Hematopoietic multipotent progenitor cell treated with erythropoietin and hydrocortisone succinate and interleukin-3 and kit ligand, for 8 days (in vitro differentiated cells): ENCODE measurements around the gene DHFR.
"Not testable (repeated sequence)": the region's sequence is repeated elsewhere in the genome, so short reads cannot be mapped to it uniquely, and the experiment has no call there.

Source experiments
- DNase-seq: peaks from one replicate; pipeline ENCODE4 v3.0.0-alpha.2; 2015

Gene DHFR

GRCh38 chr5:80654391-80655230, at the start of gene DHFR, which contains the start of gene MSH3:
TSS of gene DHFR (minus strand) at chr5:80654983. CDS start at chr5:80654489, 494 bp downstream.
TSS of gene MSH3 (plus strand) at chr5:80654652. CDS start at chr5:80654728, 76 bp downstream.
- peak; percentile 96 for DNase-seq

GRCh38 chr5:80704221-80704620, 49.4 kb upstream of the DHFR start:
- DNase-seq, result no peak

- DNase-seq, result no peak
Measured at GRCh38 chr5:80703747-80704146, 49.0 kb upstream of the DHFR start.

GRCh38 chr5:80703291-80703690, 48.5 kb upstream of the DHFR start:
- no peak for DNase-seq

- DNase-seq, result no peak
Measured at GRCh38 chr5:80701597-80701996, 46.8 kb upstream of the DHFR start.

- no peak for DNase-seq
Measured at GRCh38 chr5:80698369-80698768, 43.6 kb upstream of the DHFR start.

- DNase-seq, result no peak
Measured at GRCh38 chr5:80697100-80697499, 42.3 kb upstream of the DHFR start.

GRCh38 chr5:80696450-80696849, 41.7 kb upstream of the DHFR start:
- no peak for DNase-seq

- no peak for DNase-seq
Measured at GRCh38 chr5:80695666-80696065, 40.9 kb upstream of the DHFR start.

- DNase-seq, result no peak
Measured at GRCh38 chr5:80689627-80690026, 34.8 kb upstream of the DHFR start.

GRCh38 chr5:80688648-80689420, 34.1 kb upstream of the DHFR start:
- no peak for DNase-seq

GRCh38 chr5:80686757-80687156, 32.0 kb upstream of the DHFR start:
- peak; percentile 44 for DNase-seq

GRCh38 chr5:80676706-80677105, 21.9 kb upstream of the DHFR start:
- no peak for DNase-seq

- DNase-seq, result peak; percentile 84
Measured at GRCh38 chr5:80672140-80672736, 17.5 kb upstream of the DHFR start.

- no peak for DNase-seq
Measured at GRCh38 chr5:80668016-80668969, 13.5 kb upstream of the DHFR start.

- DNase-seq, result no peak
Measured at GRCh38 chr5:80667384-80667783, 12.6 kb upstream of the DHFR start.

GRCh38 chr5:80665057-80665456, 10.3 kb upstream of the DHFR start:
- DNase-seq, result no peak

GRCh38 chr5:80662108-80662507, 7.3 kb upstream of the DHFR start:
- DNase-seq, result no peak

- DNase-seq, result not testable (repeated sequence)
Measured at GRCh38 chr5:80660661-80661060, 5.9 kb upstream of the DHFR start.

GRCh38 chr5:80659106-80659505, 4.3 kb upstream of the DHFR start:
- no peak for DNase-seq

- DNase-seq, result peak; percentile 24
Measured at GRCh38 chr5:80656425-80656824, 1.6 kb upstream of the DHFR start.

GRCh38 chr5:80655231-80655774, 520 bp upstream of the DHFR start:
- DNase-seq, result no peak
